Spleen (tissue), 7 donors: Measurements from ENCODE around the gene KIAA0753.

ENCODE experiments used
- CTCF ChIP-seq, 11 experiments: fragments of 200-600 bp in 7 of 11; fragments of 450-650 bp in 4 of 11; sonication (generic) in 4 of 11; IDR thresholded peaks in 8 of 11; conservative IDR thresholded peaks in 3 of 11; 1 replicate in 7 of 11; 2 replicates in 4 of 11; pipeline versions ENCODE4 v1.4.0 to v1.8.0; 2016 to 2021; ENCODE audit warnings: antibody characterized with exemption in 11 of 11, inconsistent platforms in 4 of 11, mild to moderate bottlenecking in 1 of 11
- POLR2A ChIP-seq, 3 donors: fragments of 450-650 bp; IDR thresholded peaks; one replicate each; pipeline ENCODE4 v1.5.1; 2017; ENCODE audit warnings: antibody characterized with exemption in 3 of 3, mild to moderate bottlenecking in 1 of 3
- POLR2AphosphoS5 ChIP-seq, 3 donors: sonication (generic); formaldehyde crosslinking; IDR thresholded peaks; one replicate each; pipeline ENCODE4 v1.5.1; 2017; ENCODE audit warnings: antibody characterized with exemption in 3 of 3
- donor health status: DM: no; HTN: no; CAD: no; lungs with moderate emphysema.
- donor health status: DM: no; HTN: no; CAD: no.
- donor health status: DM: no; HTN: no; CAD: no.

- no peak for TF ChIP-seq CTCF (IDR thresholded peaks at IDR 0.05 in 8 of 11, conservative IDR thresholded peaks at IDR 0.05 in 3 of 11)
- no peak for TF ChIP-seq POLR2A (IDR thresholded peaks at IDR 0.05)
- no peak for TF ChIP-seq POLR2AphosphoS5 (IDR thresholded peaks at IDR 0.05)
These were observed 28.4 kb upstream of the KIAA0753 start for GRCh38 chr17:6668727-6669425.
